Astrocyte (in vitro differentiated cells and primary cell): ENCODE results near the gene PUSL1. TPM values are rescaled to one million over a fixed set of nuclear protein-coding genes. Genes with fewer than 3 reads are reported as not detected.

Experiments used
- DNase-seq: peaks from one replicate; pipeline ENCODE4 v3.0.0-alpha.2; 2010; ENCODE audit warnings: low read depth
- FAIRE-seq: peaks from 2 replicates; lab custom pipeline; 2011; peaks lifted over from hg19 to GRCh38; lab: Jason Lieb, UNC
- H2AFZ ChIP-seq: 2 replicates; pipeline ENCODE4 v1.6.0; 2012; ENCODE audit warnings: low read depth, low read length, inconsistent platforms
- H3K27ac ChIP-seq: 2 replicates; pipeline ENCODE4 v1.5.1; 2011; ENCODE audit warnings: low read depth, low read length, inconsistent platforms
- H3K27me3 ChIP-seq: 2 replicates; pipeline ENCODE4 v1.6.0; 2011; ENCODE audit warnings: low read length, inconsistent platforms; ENCODE audit not compliant: insufficient read depth
- H3K36me3 ChIP-seq: 2 replicates; pipeline ENCODE4 v1.5.1; 2011; ENCODE audit warnings: low read length, inconsistent platforms; ENCODE audit not compliant: insufficient read depth
- H3K4me1 ChIP-seq: 2 replicates; pipeline ENCODE4 v1.5.1; 2011; ENCODE audit warnings: low read length, inconsistent platforms; ENCODE audit not compliant: insufficient read depth
- H3K4me2 ChIP-seq: 2 replicates; pipeline ENCODE4 v1.6.0; 2012; ENCODE audit warnings: low read length, inconsistent platforms
- H3K4me3 ChIP-seq: 2 replicates; pipeline ENCODE4 v1.5.1; 2011; ENCODE audit warnings: low read depth, mild to moderate bottlenecking, low read length, inconsistent platforms; ENCODE audit not compliant: insufficient read depth
- H3K79me2 ChIP-seq: 2 replicates; pipeline ENCODE4 v1.6.0; 2012; ENCODE audit warnings: mild to moderate bottlenecking, low read length, inconsistent platforms; ENCODE audit not compliant: insufficient read depth
- H3K9ac ChIP-seq: 2 replicates; pipeline ENCODE4 v1.6.0; 2012; ENCODE audit warnings: mild to moderate bottlenecking, low read length, inconsistent platforms
- H3K9me3 ChIP-seq: 2 replicates; pipeline ENCODE4 v1.5.1; 2012; ENCODE audit warnings: low read depth, mild to moderate bottlenecking, low read length, inconsistent platforms; ENCODE audit not compliant: insufficient read depth
- H4K20me1 ChIP-seq: 2 replicates; pipeline ENCODE4 v1.6.0; 2012; ENCODE audit warnings: low read length, inconsistent platforms; ENCODE audit not compliant: insufficient read depth
- H3K27ac Mint-ChIP-seq: one replicate; pipeline ENCODE4 v1.8.0; 2021; ENCODE audit warnings: mild to moderate bottlenecking, mixed read lengths; ENCODE audit not compliant: unreplicated experiment
- H3K27me3 Mint-ChIP-seq: one replicate; pipeline ENCODE4 v1.8.0; 2021; ENCODE audit warnings: low read depth, mixed read lengths; ENCODE audit not compliant: unreplicated experiment
- H3K36me3 Mint-ChIP-seq: one replicate; pipeline ENCODE4 v1.8.0; 2021; ENCODE audit warnings: low read depth, mixed read lengths; ENCODE audit not compliant: unreplicated experiment
- H3K4me1 Mint-ChIP-seq: one replicate; pipeline ENCODE4 v1.8.0; 2021; ENCODE audit warnings: low read depth, mixed read lengths; ENCODE audit not compliant: unreplicated experiment
- H3K4me3 Mint-ChIP-seq: one replicate; pipeline ENCODE4 v1.8.0; 2021; ENCODE audit warnings: mild to moderate bottlenecking, moderate library complexity, mixed read lengths; ENCODE audit not compliant: unreplicated experiment
- H3K9me3 Mint-ChIP-seq: one replicate; pipeline ENCODE4 v1.8.0; 2021; ENCODE audit warnings: mild to moderate bottlenecking, mixed read lengths; ENCODE audit not compliant: unreplicated experiment
- CTCF ChIP-seq: IDR thresholded peaks from 2 replicates; pipeline ENCODE4 v1.5.1; 2011; ENCODE audit warnings: low read depth, mild to moderate bottlenecking, inconsistent platforms, low read length, moderate library complexity; ENCODE audit not compliant: insufficient read depth
- EZH2 ChIP-seq: IDR thresholded peaks from 2 replicates; pipeline ENCODE4 v1.6.1; 2012; ENCODE audit warnings: mild to moderate bottlenecking, low read length, inconsistent platforms; ENCODE audit not compliant: insufficient read depth
- total RNA-seq: library from RNA; stranded (reverse); gene quantifications from 2 replicates; pipeline ENCODE4 v1.2.1, GENCODE V29; 2021

PUSL1 gene
- total RNA-seq, 1 donor from 2014 or later, result 29.4 TPM

- Histone ChIP-seq H3K4me3 (no peak overlapping the region), H2AFZ (no peak overlapping the region), H3K4me2 (peak overlapping the region; percentile 55), H3K79me2 (peaks cover 72% of the 10 kb centered on the region), H3K27ac (peak overlapping the region; percentile 6), H3K4me1 (peaks cover 40% of the 10 kb centered on the region), H3K36me3 (no peaks in the 10 kb centered on the region), H4K20me1 (peaks cover 52% of the 10 kb centered on the region), H3K9me3 (no peaks in the 10 kb centered on the region), H3K27me3 (no peaks in the 10 kb centered on the region), H3K9ac (peak overlapping the region; percentile 44)
- Mint-ChIP-seq H3K9me3 (no peaks in the 10 kb centered on the region), H3K27me3 (no peaks in the 10 kb centered on the region), H3K27ac (peak overlapping the region; percentile 37), H3K4me1 (peaks cover 34% of the 10 kb centered on the region), H3K4me3 (peak overlapping the region; percentile 85), H3K36me3 (peaks cover 11% of the 10 kb centered on the region)
- FAIRE-seq (no peak), DNase-seq (peak; percentile 57)
- TF ChIP-seq EZH2, result no peak
- TF ChIP-seq CTCF, result no peak
Observed at GRCh38 chr1:1270813-1271212, 37.6 kb upstream of the PUSL1 start.

- Mint-ChIP-seq H3K4me1 (peaks cover 35% of the 10 kb centered on the region), H3K36me3 (peaks cover 8% of the 10 kb centered on the region), H3K4me3 (peak overlapping the region; percentile 93), H3K27me3 (no peaks in the 10 kb centered on the region), H3K27ac (peak overlapping the region; percentile 93), H3K9me3 (no peaks in the 10 kb centered on the region)
- Histone ChIP-seq H3K27me3 (no peaks in the 10 kb centered on the region), H3K9me3 (no peaks in the 10 kb centered on the region), H3K9ac (peak overlapping the region; percentile 99), H4K20me1 (peaks cover 47% of the 10 kb centered on the region), H3K27ac (peak overlapping the region; percentile 90), H3K4me2 (peak overlapping the region; percentile 99), H3K36me3 (no peaks in the 10 kb centered on the region), H3K4me1 (peaks cover 40% of the 10 kb centered on the region), H3K4me3 (peak overlapping the region; percentile 88), H3K79me2 (peaks cover 61% of the 10 kb centered on the region), H2AFZ (no peak overlapping the region)
- TF ChIP-seq EZH2 (no peak), CTCF (no peak)
- FAIRE-seq (no peak), DNase-seq (no peak)
Observed at GRCh38 chr1:1272341-1273208, 35.8 kb upstream of the PUSL1 start.

- Histone ChIP-seq H3K4me2 (peak overlapping the region; percentile 99), H3K27me3 (no peaks in the 10 kb centered on the region), H3K9ac (peak overlapping the region; percentile 99), H4K20me1 (peaks cover 44% of the 10 kb centered on the region), H3K36me3 (no peaks in the 10 kb centered on the region), H3K4me3 (peak overlapping the region; percentile 88), H3K27ac (peak overlapping the region; percentile 90), H2AFZ (peak overlapping the region; percentile 44), H3K4me1 (peaks cover 40% of the 10 kb centered on the region), H3K79me2 (peaks cover 55% of the 10 kb centered on the region), H3K9me3 (no peaks in the 10 kb centered on the region)
- Mint-ChIP-seq H3K4me3 (peak overlapping the region; percentile 93), H3K36me3 (peaks cover 7% of the 10 kb centered on the region), H3K4me1 (peaks cover 35% of the 10 kb centered on the region), H3K27me3 (no peaks in the 10 kb centered on the region), H3K27ac (peak overlapping the region; percentile 93), H3K9me3 (no peaks in the 10 kb centered on the region)
- DNase-seq (no peak), FAIRE-seq (no peak)
- TF ChIP-seq CTCF, result no peak
- no peak for TF ChIP-seq EZH2
Observed at GRCh38 chr1:1273209-1273511, 35.2 kb upstream of the PUSL1 start.
